Measurements from ENCODE around the gene POLR3F. TPM values are rescaled to one million over a fixed set of nuclear protein-coding genes. Genes with fewer than 3 reads are reported as not detected.

POLR3F gene
- total and polyA plus RNA-seq, 2 donors (not counting 1 experiment from before 2014, with no cell fraction given), result 2.9 to 13.1 TPM

DNA sequence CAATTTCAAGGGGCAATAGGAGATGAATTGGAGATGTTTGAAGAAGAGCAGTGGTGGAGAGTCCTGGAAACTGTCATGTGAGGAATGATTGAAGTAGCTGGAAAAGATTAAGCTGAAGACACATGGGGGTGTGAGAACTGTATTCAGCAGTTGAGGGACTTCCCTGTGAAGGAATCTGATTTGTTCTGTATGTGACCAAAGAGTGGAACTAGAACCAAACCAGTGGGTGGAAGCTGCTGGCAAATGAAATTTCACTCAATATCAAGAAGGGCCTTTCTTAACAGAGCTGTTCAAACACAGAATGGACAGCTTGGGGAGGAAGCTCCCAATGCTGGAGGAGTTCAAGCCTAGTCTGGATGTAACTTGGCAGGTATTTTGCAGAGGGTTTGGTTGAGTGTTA, 61.9 kb downstream of the POLR3F start:
- H4K20me1 ChIP-seq (ENCODE audit: control insufficient read depth, insufficient read depth, low read length, poor library complexity, severe bottlenecking), result no peaks in the 10 kb centered on the region
- no peaks in the 10 kb centered on the region for H3K9me3 Mint-ChIP-seq (ENCODE audit: insufficient read depth)
- no peaks in the 10 kb centered on the region for H3K4me1 Mint-ChIP-seq
- ATAC-seq (ENCODE audit: low read depth), result no peak
- intact Hi-C loops (cut with micrococcal nuclease), result no loop called here
- H3K79me2 ChIP-seq (ENCODE audit: control insufficient read depth, insufficient read depth, low read length), result no peaks in the 10 kb centered on the region
- no peak overlapping the region for H3K4me2 ChIP-seq (replicated peaks; ENCODE audit: low read depth, low read length, poor library complexity, severe bottlenecking)
- CTCF ChIA-PET, result interaction anchor here (1.5 kb wide), 1 partner anchor 115 kb away, joined by 5 read pairs; no protein-coding TSS in a partner anchor
- TF ChIP-seq EZH2 (IDR thresholded peaks at IDR 0.05; ENCODE audit: borderline replicate concordance, insufficient read depth, low read depth, low read length, poor library complexity, severe bottlenecking) (no peak), CTCF (IDR thresholded peaks at IDR 0.05) (no peak)
- no peaks in the 10 kb centered on the region for H3K27me3 ChIP-seq (replicated peaks in 1 of 4; ENCODE audit: control extremely low read depth in 1 of 4, control insufficient read depth in 3 of 4, insufficient read depth in 4 of 4, low read length in 3 of 4)
- DNase-seq, result no peak
- H3K4me3 ChIP-seq (ENCODE audit: control extremely low read depth in 1 of 5, extremely low read depth in 1 of 5, insufficient read depth in 1 of 5, low read depth in 2 of 5, low read length in 4 of 5), result no peak overlapping the region
- H3K4me3 Mint-ChIP-seq, result no peak overlapping the region
- no peak overlapping the region for H2AFZ ChIP-seq (ENCODE audit: insufficient read depth, low read depth, low read length, poor library complexity, severe bottlenecking)
- no peak overlapping the region for H3K27ac ChIP-seq (ENCODE audit: low read length in 2 of 2)
- H3K9ac ChIP-seq (ENCODE audit: low read length), result no peak overlapping the region
- H3K27ac Mint-ChIP-seq, result no peak overlapping the region
- peaks cover 17 to 93% of the 10 kb centered on the region in 2 experiments for H3K36me3 ChIP-seq (replicated peaks in 1 of 2; ENCODE audit: control extremely low read depth in 1 of 2, control insufficient read depth in 1 of 2, extremely low read depth in 1 of 2, insufficient read depth in 2 of 2, low read length in 1 of 2)
- no peaks in the 10 kb centered on the region for H3K27me3 Mint-ChIP-seq
- H3K9me3 ChIP-seq (ENCODE audit: control extremely low read depth in 1 of 3, control insufficient read depth in 2 of 3, insufficient read depth in 1 of 3, low read length in 2 of 3), result no peaks in the 10 kb centered on the region
- POLR2A ChIA-PET, result no interaction called here
- H3K4me1 ChIP-seq (ENCODE audit: control insufficient read depth in 2 of 2, insufficient read depth in 2 of 2, low read length in 2 of 2), result no peaks in the 10 kb centered on the region

DNA sequence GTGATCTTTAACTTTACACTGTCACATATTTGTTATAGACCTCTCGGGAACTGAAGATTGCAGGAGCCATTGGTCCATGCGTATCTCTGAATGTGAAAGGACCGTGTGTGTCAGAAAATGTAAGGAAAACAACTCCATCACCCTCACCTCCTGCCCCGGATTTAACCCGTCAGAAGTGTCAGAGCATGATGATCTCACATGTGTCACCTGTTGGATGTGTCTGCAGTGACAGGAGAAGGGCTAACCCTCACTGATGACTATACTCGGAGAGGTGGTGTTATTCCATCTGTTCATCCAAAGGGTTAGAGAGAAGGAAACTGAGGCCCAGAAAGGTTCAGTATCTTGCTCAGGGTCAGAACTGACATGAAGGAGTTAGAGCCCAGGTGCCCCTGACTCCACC, 65.4 kb downstream of the POLR3F start:
- no peaks in the 10 kb centered on the region for H3K27me3 ChIP-seq (replicated peaks in 1 of 4; ENCODE audit: control extremely low read depth in 1 of 4, control insufficient read depth in 3 of 4, insufficient read depth in 4 of 4, low read length in 3 of 4)
- peaks cover 6 to 83% of the 10 kb centered on the region in 2 experiments for H3K36me3 ChIP-seq (replicated peaks in 1 of 2; ENCODE audit: control extremely low read depth in 1 of 2, control insufficient read depth in 1 of 2, extremely low read depth in 1 of 2, insufficient read depth in 2 of 2, low read length in 1 of 2)
- ChIA-PET CTCF (no interaction called here), POLR2A (no interaction called here)
- no peak overlapping the region for H3K4me3 ChIP-seq (ENCODE audit: control extremely low read depth in 1 of 5, extremely low read depth in 1 of 5, insufficient read depth in 1 of 5, low read depth in 2 of 5, low read length in 4 of 5)
- Mint-ChIP-seq H3K4me3 (no peak overlapping the region), H3K9me3 (ENCODE audit: insufficient read depth) (no peaks in the 10 kb centered on the region), H3K27ac (no peak overlapping the region), H3K27me3 (no peaks in the 10 kb centered on the region), H3K4me1 (no peaks in the 10 kb centered on the region)
- no peaks in the 10 kb centered on the region for H3K4me1 ChIP-seq (ENCODE audit: control insufficient read depth in 2 of 2, insufficient read depth in 2 of 2, low read length in 2 of 2)
- H3K79me2 ChIP-seq (ENCODE audit: control insufficient read depth, insufficient read depth, low read length), result no peaks in the 10 kb centered on the region
- TF ChIP-seq EZH2 (IDR thresholded peaks at IDR 0.05; ENCODE audit: borderline replicate concordance, insufficient read depth, low read depth, low read length, poor library complexity, severe bottlenecking) (no peak), CTCF (IDR thresholded peaks at IDR 0.05) (no peak)
- DNase-seq (no peak), ATAC-seq (ENCODE audit: low read depth) (no peak)
- no peaks in the 10 kb centered on the region for H3K9me3 ChIP-seq (ENCODE audit: control extremely low read depth in 1 of 3, control insufficient read depth in 2 of 3, insufficient read depth in 1 of 3, low read length in 2 of 3)
- no peak overlapping the region for H3K9ac ChIP-seq (ENCODE audit: low read length)
- H4K20me1 ChIP-seq (ENCODE audit: control insufficient read depth, insufficient read depth, low read length, poor library complexity, severe bottlenecking), result no peaks in the 10 kb centered on the region
- no peak overlapping the region for H3K4me2 ChIP-seq (replicated peaks; ENCODE audit: low read depth, low read length, poor library complexity, severe bottlenecking)
- 94% methylated on average over 2 of the region's 6 CpGs for WGBS (ENCODE audit: insufficient coverage)
- no peak overlapping the region for H3K27ac ChIP-seq (ENCODE audit: low read length in 2 of 2)
- no peak overlapping the region for H2AFZ ChIP-seq (ENCODE audit: insufficient read depth, low read depth, low read length, poor library complexity, severe bottlenecking)
- intact Hi-C loops (cut with micrococcal nuclease), result no loop called here

All from B cell (primary cell).